ENCODE data around the gene CTCF.
A peak's percentile ranks its signal among the peaks of the same experiment; 100 is the strongest.

The CTCF gene

GRCh38 chr16:67534431-67534830 lies 27.9 kb upstream of the CTCF start:
- no peak for DNase-seq

- DNase-seq: no peak
Measured at GRCh38 chr16:67535201-67535600, 27.1 kb upstream of the CTCF start.

GRCh38 chr16:67537270-67537635 lies 25.1 kb upstream of the CTCF start:
- peak; percentile 18 for DNase-seq

- peak; percentile 58 for DNase-seq
Measured at GRCh38 chr16:67537636-67538591, 24.4 kb upstream of the CTCF start.

- no peak for DNase-seq
Measured at GRCh38 chr16:67538666-67539101, 23.6 kb upstream of the CTCF start.

GRCh38 chr16:67539271-67539670 lies 23.1 kb upstream of the CTCF start:
- no peak for DNase-seq

GRCh38 chr16:67539691-67540635 lies 22.4 kb upstream of the CTCF start:
- DNase-seq: no peak

GRCh38 chr16:67540756-67541155 lies 21.6 kb upstream of the CTCF start:
- no peak for DNase-seq

- no peak for DNase-seq
Measured at GRCh38 chr16:67541391-67542263, 20.7 kb upstream of the CTCF start.

- peak; percentile 6 for DNase-seq
Measured at GRCh38 chr16:67542464-67542863, 19.9 kb upstream of the CTCF start.

- DNase-seq: no peak
Measured at GRCh38 chr16:67543036-67543435, 19.3 kb upstream of the CTCF start.

- no peak for DNase-seq
Measured at GRCh38 chr16:67543582-67543981, 18.7 kb upstream of the CTCF start.

- DNase-seq: no peak
Measured at GRCh38 chr16:67544329-67544841, 17.9 kb upstream of the CTCF start.

- no peak for DNase-seq
Measured at GRCh38 chr16:67544844-67545664, 17.3 kb upstream of the CTCF start.

- DNase-seq: no peak
Measured at GRCh38 chr16:67545665-67546024, 16.7 kb upstream of the CTCF start.

- DNase-seq: no peak
Measured at GRCh38 chr16:67546091-67546501, 16.2 kb upstream of the CTCF start.

GRCh38 chr16:67546761-67547422 lies 15.4 kb upstream of the CTCF start:
- peak; percentile 69 for DNase-seq

GRCh38 chr16:67547423-67548264 lies 14.7 kb upstream of the CTCF start:
- peak; percentile 35 for DNase-seq

- no peak for DNase-seq
Measured at GRCh38 chr16:67548265-67549126, 13.8 kb upstream of the CTCF start.
